GM21367 (cell line): ENCODE data around the gene MUC5B.
"Not testable (repeated sequence)": the region's sequence is repeated elsewhere in the genome, so short reads cannot be mapped to it uniquely, and the experiment has no call there.

Source experiments
- ATAC-seq: cut with Tn5 transposase; IDR thresholded peaks from one replicate; pipeline ENCODE4 v1.9.1; 2021; ENCODE audit not compliant: unreplicated experiment

MUC5B gene

GRCh38 chr11:1191786-1192470 lies 30.9 kb upstream of the MUC5B start:
- not testable (repeated sequence) for ATAC-seq

- ATAC-seq, result no peak
These were observed 30.0 kb upstream of the MUC5B start for GRCh38 chr11:1192741-1193325.

GRCh38 chr11:1193326-1194230 lies 29.3 kb upstream of the MUC5B start:
- no peak for ATAC-seq

- ATAC-seq, result no peak
These were observed 28.5 kb upstream of the MUC5B start for GRCh38 chr11:1194231-1194976.

GRCh38 chr11:1194977-1195681 lies 27.7 kb upstream of the MUC5B start:
- ATAC-seq, result no peak

- ATAC-seq, result no peak
These were observed 27.0 kb upstream of the MUC5B start for GRCh38 chr11:1195682-1196515.

- ATAC-seq, result no peak
These were observed 26.1 kb upstream of the MUC5B start for GRCh38 chr11:1196516-1197391.

GRCh38 chr11:1197431-1197885 lies 25.4 kb upstream of the MUC5B start:
- no peak for ATAC-seq

GRCh38 chr11:1197886-1198560 lies 24.8 kb upstream of the MUC5B start:
- no peak for ATAC-seq

GRCh38 chr11:1198561-1199240 lies 24.2 kb upstream of the MUC5B start:
- no peak for ATAC-seq

- ATAC-seq, result no peak
These were observed 23.6 kb upstream of the MUC5B start for GRCh38 chr11:1199241-1199750.

- no peak for ATAC-seq
These were observed 22.9 kb upstream of the MUC5B start for GRCh38 chr11:1199751-1200610.

- ATAC-seq, result no peak
These were observed 22.2 kb upstream of the MUC5B start for GRCh38 chr11:1200611-1201191.

GRCh38 chr11:1201395-1202153 lies 21.3 kb upstream of the MUC5B start:
- no peak for ATAC-seq

- no peak for ATAC-seq
These were observed 20.6 kb upstream of the MUC5B start for GRCh38 chr11:1202154-1202775.
